PFSK-1 (cell line): ENCODE data around the gene CYP4F12.

ENCODE experiments used
- FOXP2 ChIP-seq: optimal IDR thresholded peaks from 2 replicates; pipeline ENCODE3; 2011; ENCODE audit warnings: borderline replicate concordance, control low read depth, inconsistent platforms; ENCODE audit not compliant: insufficient read depth; ENCODE audit errors: extremely low read length, extremely low read depth
- POLR2AphosphoS5 ChIP-seq: IDR thresholded peaks from 2 replicates; pipeline ENCODE4 v1.6.1; 2012; ENCODE audit warnings: low read depth, mild to moderate bottlenecking, control low read depth, low read length, moderate library complexity
- SIN3A ChIP-seq: IDR thresholded peaks from 2 replicates; pipeline ENCODE4 v1.6.1; 2012; ENCODE audit warnings: mild to moderate bottlenecking, low read length, moderate library complexity, borderline replicate concordance; ENCODE audit not compliant: insufficient read depth
- TAF1 ChIP-seq: IDR thresholded peaks from 2 replicates; pipeline ENCODE4 v1.6.1; 2012; ENCODE audit warnings: low read length, control low read depth, borderline replicate concordance; ENCODE audit not compliant: insufficient read depth
- TF ChIP-seq, protein P1 (sequence below), 2 experiments: IDR thresholded peaks; 2 replicates each; pipeline versions ENCODE4 v1.6.1 to v1.8.0; 2011 to 2012; ENCODE audit warnings: low read depth in 2 of 2, low read length in 2 of 2, control low read depth in 1 of 2, inconsistent platforms in 1 of 2, mild to moderate bottlenecking in 1 of 2, moderate library complexity in 1 of 2; ENCODE audit not compliant: insufficient read depth in 1 of 2

The CYP4F12 gene

DNA sequence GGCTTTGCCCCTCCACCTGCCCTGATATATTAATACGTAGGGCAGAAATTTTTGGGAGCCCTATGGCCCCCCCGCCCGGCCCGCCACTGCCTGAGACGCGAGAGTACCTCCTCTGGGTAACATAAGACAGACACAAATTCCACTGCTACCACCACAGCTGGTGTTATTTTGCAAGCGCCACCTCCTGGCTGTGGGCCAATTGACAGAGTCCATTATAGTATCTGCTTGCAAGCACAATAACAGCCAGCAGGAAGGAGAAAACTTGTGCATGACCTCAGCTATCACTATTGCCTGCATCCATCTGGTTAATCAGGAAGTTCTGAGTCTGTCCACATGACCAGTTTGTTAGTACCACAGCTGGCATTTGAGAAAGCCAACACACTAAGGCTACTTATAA lies 29.6 kb downstream of the CYP4F12 start:
- TF ChIP-seq SIN3A = no peak
- TF ChIP-seq POLR2AphosphoS5 = no peak
- TF ChIP-seq, protein P1, sequence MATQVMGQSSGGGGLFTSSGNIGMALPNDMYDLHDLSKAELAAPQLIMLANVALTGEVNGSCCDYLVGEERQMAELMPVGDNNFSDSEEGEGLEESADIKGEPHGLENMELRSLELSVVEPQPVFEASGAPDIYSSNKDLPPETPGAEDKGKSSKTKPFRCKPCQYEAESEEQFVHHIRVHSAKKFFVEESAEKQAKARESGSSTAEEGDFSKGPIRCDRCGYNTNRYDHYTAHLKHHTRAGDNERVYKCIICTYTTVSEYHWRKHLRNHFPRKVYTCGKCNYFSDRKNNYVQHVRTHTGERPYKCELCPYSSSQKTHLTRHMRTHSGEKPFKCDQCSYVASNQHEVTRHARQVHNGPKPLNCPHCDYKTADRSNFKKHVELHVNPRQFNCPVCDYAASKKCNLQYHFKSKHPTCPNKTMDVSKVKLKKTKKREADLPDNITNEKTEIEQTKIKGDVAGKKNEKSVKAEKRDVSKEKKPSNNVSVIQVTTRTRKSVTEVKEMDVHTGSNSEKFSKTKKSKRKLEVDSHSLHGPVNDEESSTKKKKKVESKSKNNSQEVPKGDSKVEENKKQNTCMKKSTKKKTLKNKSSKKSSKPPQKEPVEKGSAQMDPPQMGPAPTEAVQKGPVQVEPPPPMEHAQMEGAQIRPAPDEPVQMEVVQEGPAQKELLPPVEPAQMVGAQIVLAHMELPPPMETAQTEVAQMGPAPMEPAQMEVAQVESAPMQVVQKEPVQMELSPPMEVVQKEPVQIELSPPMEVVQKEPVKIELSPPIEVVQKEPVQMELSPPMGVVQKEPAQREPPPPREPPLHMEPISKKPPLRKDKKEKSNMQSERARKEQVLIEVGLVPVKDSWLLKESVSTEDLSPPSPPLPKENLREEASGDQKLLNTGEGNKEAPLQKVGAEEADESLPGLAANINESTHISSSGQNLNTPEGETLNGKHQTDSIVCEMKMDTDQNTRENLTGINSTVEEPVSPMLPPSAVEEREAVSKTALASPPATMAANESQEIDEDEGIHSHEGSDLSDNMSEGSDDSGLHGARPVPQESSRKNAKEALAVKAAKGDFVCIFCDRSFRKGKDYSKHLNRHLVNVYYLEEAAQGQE (IDR thresholded peaks at IDR 0.05; ENCODE audit: insufficient read depth in 1 of 2, low read depth in 2 of 2, low read length in 2 of 2) = no peak
- TF ChIP-seq TAF1 = no peak
- no peak for TF ChIP-seq FOXP2

DNA sequence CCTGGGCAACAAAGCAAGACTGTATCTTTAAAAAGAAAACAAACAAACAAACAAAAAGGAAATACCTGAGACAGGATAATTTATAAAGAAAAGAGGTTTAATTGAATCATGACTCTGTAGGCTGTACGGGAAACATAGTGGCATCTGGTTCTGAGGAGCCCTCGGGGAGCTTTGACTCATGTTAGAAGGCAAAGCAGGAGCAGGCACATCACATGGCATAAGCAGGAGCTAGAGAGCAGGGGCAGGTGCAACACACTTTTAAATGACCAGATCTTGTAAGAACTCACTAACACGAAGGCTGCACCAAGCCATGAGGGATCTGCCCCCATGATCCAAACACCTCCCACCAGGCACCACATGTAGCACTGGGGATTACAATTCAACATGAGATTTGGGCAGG lies 41.8 kb downstream of the CYP4F12 start:
- TF ChIP-seq, protein P1 (IDR thresholded peaks at IDR 0.05; ENCODE audit: insufficient read depth in 1 of 2, low read depth in 2 of 2, low read length in 2 of 2) = no peak
- TF ChIP-seq FOXP2 (no peak), POLR2AphosphoS5 (no peak), TAF1 (no peak), SIN3A (no peak)

DNA sequence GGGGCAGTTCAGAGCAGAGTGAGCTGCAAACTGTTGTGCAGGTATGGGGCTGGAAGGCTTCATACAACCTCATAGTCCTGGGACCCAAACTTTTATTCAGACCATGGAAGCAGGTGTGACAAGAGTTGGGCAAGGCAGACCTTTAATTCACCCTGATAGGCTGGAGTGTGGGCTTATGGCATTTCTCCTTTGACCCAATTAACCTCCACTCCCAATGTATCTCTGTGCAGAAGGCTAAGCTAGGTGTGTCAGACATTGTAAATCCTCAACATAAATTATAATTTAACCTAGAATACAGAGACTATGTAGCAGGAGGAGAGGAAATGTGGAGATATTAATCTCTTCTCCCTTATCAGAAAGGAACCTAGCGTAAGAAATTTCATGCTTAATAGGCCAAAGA lies 42.8 kb downstream of the CYP4F12 start:
- TF ChIP-seq, protein P1 (IDR thresholded peaks at IDR 0.05; ENCODE audit: insufficient read depth in 1 of 2, low read depth in 2 of 2, low read length in 2 of 2) = no peak
- no peak for TF ChIP-seq POLR2AphosphoS5
- TF ChIP-seq FOXP2 = no peak
- no peak for TF ChIP-seq SIN3A
- TF ChIP-seq TAF1 = no peak

DNA sequence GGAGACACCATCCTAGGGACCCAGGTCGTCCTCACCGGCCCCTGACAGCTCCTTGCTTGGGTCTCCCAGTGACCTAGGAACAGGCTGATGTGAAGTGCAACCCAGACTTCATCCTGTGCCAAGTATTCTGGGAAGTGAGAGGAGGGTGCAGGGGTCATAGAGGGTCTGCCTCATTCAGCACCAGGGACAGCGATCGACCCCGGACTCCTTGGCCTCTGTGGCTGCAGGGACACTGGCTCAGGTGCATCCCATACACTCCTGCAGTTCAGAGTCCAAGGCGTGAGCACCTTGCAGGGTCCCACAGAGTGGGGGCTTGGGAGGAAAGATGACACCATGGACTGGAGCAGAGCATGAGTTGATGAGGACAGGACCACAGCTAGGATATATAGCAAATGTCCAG lies 44.9 kb downstream of the CYP4F12 start:
- TF ChIP-seq, protein P1 (IDR thresholded peaks at IDR 0.05; ENCODE audit: insufficient read depth in 1 of 2, low read depth in 2 of 2, low read length in 2 of 2) = peak; percentile 78 to 91
- TF ChIP-seq SIN3A = no peak

- no peak for TF ChIP-seq SIN3A
- no peak for TF ChIP-seq TAF1
- TF ChIP-seq, protein P1 (IDR thresholded peaks at IDR 0.05; ENCODE audit: insufficient read depth in 1 of 2, low read depth in 2 of 2, low read length in 2 of 2) = no peak
- no peak for TF ChIP-seq FOXP2
- no peak for TF ChIP-seq POLR2AphosphoS5
Measured at GRCh38 chr19:15721268-15721667, 48.4 kb downstream of the CYP4F12 start.
